K562 (cell line): ENCODE measurements around the gene RFX7. TPM values are rescaled to one million over a fixed set of nuclear protein-coding genes. Genes with fewer than 3 reads are reported as not detected.
A peak's percentile ranks its signal among the peaks of the same experiment; 100 is the strongest.

ENCODE experiments used
- ADNP ChIP-seq: fragments of 200-800 bp; sonication (Bioruptor generic); IDR thresholded peaks from 2 replicates; pipeline ENCODE4 v1.6.1; 2016; ENCODE audit warnings: missing genetic modification characterization, missing compliant biosample characterization
- CHCHD3 ChIP-seq: fragments of 250-450 bp; sonication (Bioruptor Pico); IDR thresholded peaks from 2 replicates; pipeline ENCODE4 v2.1.2; 2022; ENCODE audit warnings: mild to moderate bottlenecking
- CHD1 ChIP-seq: fragments of 200-600 bp; sonication (generic); IDR thresholded peaks from one replicate; pipeline ENCODE4 v1.6.1; 2012; ENCODE audit warnings: mild to moderate bottlenecking, moderate library complexity, low read length, inconsistent platforms
- DLX4 ChIP-seq: fragments of 250-450 bp; sonication (Bioruptor Pico); IDR thresholded peaks from 2 replicates; pipeline ENCODE4 v1.6.1; 2021; ENCODE audit warnings: mild to moderate bottlenecking
- ESRRB ChIP-seq: fragments of 250-450 bp; sonication (Bioruptor Pico); IDR thresholded peaks from 2 replicates; pipeline ENCODE4 v1.5.0; 2020; ENCODE audit warnings: mild to moderate bottlenecking, moderate library complexity, borderline replicate concordance
- GABPB2 ChIP-seq: fragments of 250-450 bp; sonication (Bioruptor Pico); conservative IDR thresholded peaks from 2 replicates; pipeline ENCODE4 v1.5.1; 2021; ENCODE audit warnings: mild to moderate bottlenecking
- GATAD2B ChIP-seq: fragments of 450-650 bp; IDR thresholded peaks from 2 replicates; pipeline ENCODE4 v1.6.1; 2017; ENCODE audit warnings: mild to moderate bottlenecking, borderline replicate concordance
- HDAC1 ChIP-seq, 2 experiments: fragments of 450-650 bp; IDR thresholded peaks; 2 replicates each; pipeline ENCODE4 v1.6.1; 2016 to 2017; ENCODE audit warnings: inconsistent platforms in 1 of 2, mild to moderate bottlenecking in 1 of 2, moderate library complexity in 1 of 2
- HOXB6 ChIP-seq: fragments of 250-450 bp; sonication (Bioruptor Pico); IDR thresholded peaks from 2 replicates; pipeline ENCODE4 v1.5.1; 2022; ENCODE audit warnings: mild to moderate bottlenecking, borderline replicate concordance
- MAFG ChIP-seq: fragments of 450-650 bp; conservative IDR thresholded peaks from 2 replicates; pipeline ENCODE4 v1.6.1; 2016; ENCODE audit warnings: missing genetic modification characterization, missing compliant biosample characterization
- MIER1 ChIP-seq: fragments of 450-650 bp; IDR thresholded peaks from 2 replicates; pipeline ENCODE4 v1.6.1; 2016; ENCODE audit warnings: antibody characterized with exemption, mild to moderate bottlenecking, low read depth
- NR3C1 ChIP-seq: sonication (generic); formaldehyde crosslinking; IDR thresholded peaks from 2 replicates; pipeline ENCODE4 v1.8.1; 2022; ENCODE audit warnings: missing genetic modification reagents
- OTX1 ChIP-seq: fragments of 450-650 bp; formaldehyde crosslinking; IDR thresholded peaks from 2 replicates; pipeline ENCODE4 v1.4.0; 2022; ENCODE audit warnings: mild to moderate bottlenecking
- RNF2 ChIP-seq: sonication (generic); IDR thresholded peaks from 2 replicates; pipeline ENCODE4 v1.6.1; 2016
- RUNX1 ChIP-seq: sonication (generic); IDR thresholded peaks from 2 replicates; pipeline ENCODE4 v1.6.1; 2016; ENCODE audit warnings: antibody characterized with exemption, low read depth
- SMARCA4 ChIP-seq: fragments of 450-650 bp; IDR thresholded peaks from 2 replicates; pipeline ENCODE4 v1.6.1; 2016
- SP1 ChIP-seq: sonication (generic); formaldehyde crosslinking; IDR thresholded peaks from 2 replicates; pipeline ENCODE4 v1.8.1; 2022; ENCODE audit warnings: mild to moderate bottlenecking, missing genetic modification reagents
- TEAD2 ChIP-seq: fragments of 450-650 bp; IDR thresholded peaks from 2 replicates; pipeline ENCODE4 v1.6.1; 2016; ENCODE audit warnings: missing genetic modification characterization, control low read depth, missing compliant biosample characterization
- TFAP4 ChIP-seq: sonication (generic); formaldehyde crosslinking; IDR thresholded peaks from 2 replicates; pipeline ENCODE4 v1.8.0; 2022; ENCODE audit warnings: missing genetic modification reagents, mild to moderate bottlenecking, moderate library complexity, borderline replicate concordance
- U2AF1 ChIP-seq: fragments of 200-400 bp; formaldehyde crosslinking; optimal IDR thresholded peaks from 2 replicates; pipeline ENCODE3; 2017; ENCODE audit warnings: mild to moderate bottlenecking, low read depth, low read length, moderate library complexity
- USF2 ChIP-seq: sonication (generic); formaldehyde crosslinking; IDR thresholded peaks from 2 replicates; pipeline ENCODE4 v1.5.0; 2020; ENCODE audit warnings: missing genetic modification reagents
- YBX1 ChIP-seq: fragments of 450-650 bp; IDR thresholded peaks from 2 replicates; pipeline ENCODE4 v1.7.1; 2016; ENCODE audit warnings: mild to moderate bottlenecking
- ZBTB5 ChIP-seq: fragments of 450-650 bp; IDR thresholded peaks from 2 replicates; pipeline ENCODE4 v1.6.1; 2017; ENCODE audit warnings: antibody characterized with exemption
- ZNF41 ChIP-seq: fragments of 250-450 bp; sonication (Bioruptor Pico); conservative IDR thresholded peaks from 2 replicates; pipeline ENCODE4 v1.4.0; 2020; ENCODE audit warnings: mild to moderate bottlenecking
- ZNF639 ChIP-seq, 2 experiments: fragments of 200-800 bp in 1 of 2; sonication (Bioruptor generic) in 1 of 2; sonication (generic) in 1 of 2; formaldehyde crosslinking in 1 of 2; IDR thresholded peaks in 1 of 2; conservative IDR thresholded peaks in 1 of 2; 2 replicates each; pipeline versions ENCODE4 v1.5.0 to v1.6.1; 2016 to 2020; ENCODE audit warnings: missing compliant biosample characterization in 1 of 2, missing genetic modification characterization in 1 of 2, missing genetic modification reagents in 1 of 2
- polyA plus RNA-seq, 8 experiments: library from polyadenylated mRNA; depleted of rRNA in 4 of 8; stranded (reverse) in 5 of 8; unstranded in 3 of 8; fragments of >200 nt; fragmentation: Nextera tagmentation in 2 of 8; fragmentation: Illumina TruSeq in 1 of 8; extraction: Ambion mirVana in 2 of 8; extraction: Trizol in 1 of 8; gene quantifications; 2 replicates each; pipeline versions ENCODE4 v1.2.1 to v1.2.3, GENCODE V29; 2011 to 2014; ENCODE audit warnings: inconsistent platforms in 1 of 8, missing spikeins in 1 of 8
- total RNA-seq, 7 experiments: library from RNA; depleted of rRNA in 6 of 7; stranded (reverse); fragments of >200 nt in 6 of 7; fragmentation: Illumina TruSeq in 2 of 7; extraction: Trizol in 2 of 7; gene quantifications; 2 replicates each; pipeline versions ENCODE4 v1.2.1 to v1.2.3, GENCODE V29; 2011 to 2021; ENCODE audit warnings: low replicate concordance in 1 of 7

The RFX7 gene
- total and polyA plus RNA-seq, 9 of the 15 experiments (the other 6 are each of a cell fraction or from before 2014, with no cell fraction given): 2.4 to 17.9 (median 6.3) TPM

- no peak for TF ChIP-seq ZBTB5
- no peak for TF ChIP-seq OTX1 (CRISPR knock-in tag)
- TF ChIP-seq CHCHD3: no peak
- TF ChIP-seq GABPB2 (CRISPR knock-in tag): no peak
- no peak for TF ChIP-seq ESRRB (CRISPR knock-in tag)
- TF ChIP-seq RNF2: no peak
- no peak for TF ChIP-seq DLX4 (CRISPR knock-in tag)
- no peak for TF ChIP-seq HDAC1 (IDR thresholded peaks at IDR 0.05)
- no peak for TF ChIP-seq USF2 (CRISPR knock-in tag)
- no peak for TF ChIP-seq ZNF41 (CRISPR knock-in tag)
- no peak for TF ChIP-seq TFAP4
- no peak for TF ChIP-seq CHD1
- no peak for TF ChIP-seq ADNP (tag)
- TF ChIP-seq GATAD2B: peak; percentile 89
- no peak for TF ChIP-seq YBX1
- TF ChIP-seq MAFG: no peak
- TF ChIP-seq U2AF1: no peak
- TF ChIP-seq RUNX1: no peak
- TF ChIP-seq SP1 (CRISPR knock-in tag): no peak
- no peak for TF ChIP-seq MIER1
- no peak; a peak in 2 of 4 replicates for TF ChIP-seq ZNF639 (CRISPR knock-in tag; conservative IDR thresholded peaks at IDR 0.05 in 1 of 2, IDR thresholded peaks at IDR 0.05 in 1 of 2)
- no peak for TF ChIP-seq HOXB6 (CRISPR knock-in tag)
- no peak for TF ChIP-seq NR3C1 (CRISPR knock-in tag)
- no peak for TF ChIP-seq TEAD2 (tag)
- TF ChIP-seq SMARCA4: no peak
Measured at GRCh38 chr15:56243163-56244037, at the start of gene RFX7 (continued).
